ENCODE measurements around the gene NAA16. TPM values are rescaled to one million over a fixed set of nuclear protein-coding genes. Genes with fewer than 3 reads are reported as not detected.

NAA16 gene
- total RNA-seq, 1 experiment from 2014 or later = 9.8 TPM

DNA sequence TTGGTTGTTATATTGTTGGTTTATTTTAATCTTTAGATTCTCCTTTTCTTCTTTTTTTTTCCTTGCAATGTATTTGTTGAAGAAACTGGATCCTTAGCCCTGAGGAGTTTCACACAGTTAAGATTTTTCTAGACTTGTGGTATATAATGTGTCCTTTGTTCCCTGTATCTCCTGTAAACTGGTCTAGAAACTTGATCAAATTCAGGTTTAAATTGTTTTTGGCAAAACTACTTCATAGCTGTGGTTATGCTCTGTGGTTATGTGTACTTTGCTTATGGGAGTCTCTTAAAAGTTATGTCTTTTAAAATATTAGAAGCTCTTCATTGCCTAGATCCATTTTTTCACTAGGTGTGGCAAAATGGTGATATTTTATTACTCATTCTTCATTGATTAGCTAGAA lies 44.0 kb upstream of the NAA16 start:
- no peaks in the 10 kb centered on the region for H4K20me1 ChIP-seq (ENCODE audit: low read length)
- no peak overlapping the region for H2AFZ ChIP-seq (ENCODE audit: low read length)
- no peaks in the 10 kb centered on the region for H3F3A ChIP-seq (ENCODE audit: low read length, unreplicated experiment)
- no peak overlapping the region for H3K9ac ChIP-seq (ENCODE audit: low read length)
- DNase-seq = no peak
- ChIA-PET POLR2A (ENCODE audit: unreplicated experiment) (interaction anchor here (0.7 kb wide), 1 partner anchor 11 kb away, joined by 6 read pairs; no protein-coding TSS in a partner anchor), CTCF (no interaction called here)
- H3K36me3 ChIP-seq (ENCODE audit: low read depth, low read length) = 0 out of 2 replicates have a peak, but pooled peaks cover 4% of the 10 kb centered on the region
- H3K79me2 ChIP-seq (ENCODE audit: low read length) = no peaks in the 10 kb centered on the region; the same call in 1 of the 2 replicates
- BruUV-seq (replicated peaks) = no TSS peak
- no peak overlapping the region for H3K4me3 ChIP-seq (ENCODE audit: low read length)
- no peak overlapping the region for H3K4me2 ChIP-seq (ENCODE audit: low read length)
- peaks cover 10% of the 10 kb centered on the region; the same call in 1 of the 2 replicates for H3K9me3 ChIP-seq (ENCODE audit: low read length)
- no peaks in the 10 kb centered on the region for H3K27me3 ChIP-seq (ENCODE audit: low read length)
- H3K27ac ChIP-seq (ENCODE audit: low read length) = no peak overlapping the region
- H3K9me2 ChIP-seq (replicated peaks; ENCODE audit: low read length) = no peaks in the 10 kb centered on the region
- intact Hi-C loops (cut with micrococcal nuclease) = no loop called here
- TF ChIP-seq EZH2phosphoT487 (IDR thresholded peaks at IDR 0.05; ENCODE audit: borderline replicate concordance, low read length) = no peak
- TF ChIP-seq EZH2 (IDR thresholded peaks at IDR 0.05; ENCODE audit: low read length, unreplicated experiment) = no peak
- TF ChIP-seq CTCF (conservative IDR thresholded peaks at IDR 0.05; ENCODE audit: low read depth, low read length) = no peak
- 0 out of 2 replicates have a peak, but pooled peaks cover 5% of the 10 kb centered on the region for H3K4me1 ChIP-seq (ENCODE audit: insufficient read depth, low read length)
- ATAC-seq = no peak

DNA sequence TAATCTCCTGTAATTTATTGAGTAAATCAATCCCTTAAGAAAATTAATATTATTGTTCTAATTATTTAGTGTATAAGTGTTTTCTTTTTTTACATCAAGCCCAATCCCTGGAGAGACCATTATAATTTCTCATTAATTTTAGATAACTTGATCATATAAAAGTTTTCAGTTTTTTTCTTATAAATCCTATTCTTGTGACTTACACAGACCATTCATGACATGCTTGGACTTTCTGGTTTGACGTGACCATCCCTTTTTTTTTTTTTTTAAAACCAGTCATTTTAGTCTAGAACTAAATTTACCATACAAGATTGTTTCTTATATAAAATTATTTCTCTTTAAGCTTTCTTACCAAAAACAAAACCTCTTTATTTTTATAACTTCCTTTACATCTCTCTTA lies 42.3 kb upstream of the NAA16 start:
- H3K4me3 ChIP-seq (ENCODE audit: low read length) = no peak overlapping the region
- no peaks in the 10 kb centered on the region for H4K20me1 ChIP-seq (ENCODE audit: low read length)
- DNase-seq (peak; percentile 28), ATAC-seq (no peak)
- intact Hi-C loops (cut with micrococcal nuclease) = no loop called here
- no peaks in the 10 kb centered on the region for H3K4me1 ChIP-seq (ENCODE audit: insufficient read depth, low read length)
- H3K4me2 ChIP-seq (ENCODE audit: low read length) = no peak overlapping the region
- no peaks in the 10 kb centered on the region for H3K79me2 ChIP-seq (ENCODE audit: low read length)
- no peak overlapping the region for H3K27ac ChIP-seq (ENCODE audit: low read length)
- no peaks in the 10 kb centered on the region for H3K27me3 ChIP-seq (ENCODE audit: low read length)
- H3K9me2 ChIP-seq (replicated peaks; ENCODE audit: low read length) = no peaks in the 10 kb centered on the region
- POLR2A ChIA-PET (ENCODE audit: unreplicated experiment) = no interaction called here
- H3F3A ChIP-seq (ENCODE audit: low read length, unreplicated experiment) = no peaks in the 10 kb centered on the region
- no TSS peak for BruUV-seq (replicated peaks)
- H3K9me3 ChIP-seq (ENCODE audit: low read length) = peaks cover 10% of the 10 kb centered on the region; the same call in 1 of the 2 replicates
- CTCF ChIA-PET = no interaction called here
- no peak for TF ChIP-seq EZH2phosphoT487 (IDR thresholded peaks at IDR 0.05; ENCODE audit: borderline replicate concordance, low read length)
- no peak for TF ChIP-seq CTCF (conservative IDR thresholded peaks at IDR 0.05; ENCODE audit: low read depth, low read length)
- H2AFZ ChIP-seq (ENCODE audit: low read length) = no peak overlapping the region
- H3K36me3 ChIP-seq (ENCODE audit: low read depth, low read length) = 0 out of 2 replicates have a peak, but pooled peaks cover 4% of the 10 kb centered on the region
- no peak overlapping the region for H3K9ac ChIP-seq (ENCODE audit: low read length)

GRCh38 chr13:41271456-41272285 lies 39.4 kb upstream of the NAA16 start:
- Histone ChIP-seq H3K4me2 (ENCODE audit: low read length) (no peak overlapping the region), H3K4me3 (ENCODE audit: low read length) (no peak overlapping the region), H3K9me2 (replicated peaks; ENCODE audit: low read length) (no peaks in the 10 kb centered on the region), H3K79me2 (ENCODE audit: low read length) (no peaks in the 10 kb centered on the region), H3K27ac (ENCODE audit: low read length) (no peak overlapping the region), H3K27me3 (ENCODE audit: low read length) (no peaks in the 10 kb centered on the region), H3K9ac (ENCODE audit: low read length) (no peak overlapping the region), H2AFZ (ENCODE audit: low read length) (no peak overlapping the region), H3F3A (ENCODE audit: low read length, unreplicated experiment) (no peaks in the 10 kb centered on the region), H3K36me3 (ENCODE audit: low read depth, low read length) (0 out of 2 replicates have a peak, but pooled peaks cover 4% of the 10 kb centered on the region), H3K4me1 (ENCODE audit: insufficient read depth, low read length) (no peaks in the 10 kb centered on the region), H4K20me1 (ENCODE audit: low read length) (no peaks in the 10 kb centered on the region), H3K9me3 (ENCODE audit: low read length) (peaks cover 10% of the 10 kb centered on the region; the same call in 1 of the 2 replicates)
- TF ChIP-seq CTCF (conservative IDR thresholded peaks at IDR 0.05; ENCODE audit: low read depth, low read length) (no peak), EZH2 (IDR thresholded peaks at IDR 0.05; ENCODE audit: low read length, unreplicated experiment) (no peak), EZH2phosphoT487 (IDR thresholded peaks at IDR 0.05; ENCODE audit: borderline replicate concordance, low read length) (no peak)
- intact Hi-C loops (cut with micrococcal nuclease) = no loop called here
- ChIA-PET CTCF (no interaction called here), POLR2A (ENCODE audit: unreplicated experiment) (no interaction called here)
- ATAC-seq (no peak), DNase-seq (no peak)
- no TSS peak for BruUV-seq (replicated peaks)
